ENCODE measurements around the gene CA5A.

Gene CA5A

GRCh38 chr16:87961623-87962022, 25.3 kb upstream of the CA5A start:
- no peak for DNase-seq

- no peak for DNase-seq
Observed at GRCh38 chr16:87960852-87961251, 24.5 kb upstream of the CA5A start.

GRCh38 chr16:87960296-87960695, 24.0 kb upstream of the CA5A start:
- no peak for DNase-seq

- no peak for DNase-seq
Observed at GRCh38 chr16:87959391-87959990, 23.2 kb upstream of the CA5A start.

GRCh38 chr16:87958632-87959031, 22.3 kb upstream of the CA5A start:
- no peak for DNase-seq

GRCh38 chr16:87957296-87958094, 21.2 kb upstream of the CA5A start:
- DNase-seq, result no peak

- DNase-seq, result no peak
Observed at GRCh38 chr16:87956365-87957231, 20.3 kb upstream of the CA5A start.

- DNase-seq, result no peak
Observed at GRCh38 chr16:87956098-87956364, 19.7 kb upstream of the CA5A start.

GRCh38 chr16:87955302-87956097, 19.2 kb upstream of the CA5A start:
- no peak for DNase-seq

- no peak for DNase-seq
Observed at GRCh38 chr16:87954826-87955225, 18.5 kb upstream of the CA5A start.

- DNase-seq, result no peak
Observed at GRCh38 chr16:87954361-87954760, 18.0 kb upstream of the CA5A start.

- no peak for DNase-seq
Observed at GRCh38 chr16:87953308-87954215, 17.2 kb upstream of the CA5A start.

- DNase-seq, result no peak
Observed at GRCh38 chr16:87952751-87953150, 16.4 kb upstream of the CA5A start.

- DNase-seq, result no peak
Observed at GRCh38 chr16:87951552-87952538, 15.5 kb upstream of the CA5A start.

GRCh38 chr16:87950765-87951551, 14.6 kb upstream of the CA5A start, which contains the start of gene BANP:
BANP (plus strand) TSS chr16:87951434; CDS start chr16:87975116, 23,682 bp downstream.
- peak; percentile 82 for DNase-seq

GRCh38 chr16:87949071-87949744, 12.9 kb upstream of the CA5A start:
- DNase-seq, result no peak

GRCh38 chr16:87948735-87949070, 12.4 kb upstream of the CA5A start:
- no peak for DNase-seq

- DNase-seq, result no peak
Observed at GRCh38 chr16:87948119-87948545, 11.8 kb upstream of the CA5A start.

Data from NCI-H1436 treated with DMSO at 0.1 percent for 48 hours (cell line).